ENCODE data around the gene RPS19BP1. TPM values are rescaled to one million over a fixed set of nuclear protein-coding genes. Genes with fewer than 3 reads are reported as not detected.
A peak's percentile ranks its signal among the peaks of the same experiment; 100 is the strongest.

The RPS19BP1 gene
- total RNA-seq, 1 donor from 2014 or later: 27.7 TPM

DNA sequence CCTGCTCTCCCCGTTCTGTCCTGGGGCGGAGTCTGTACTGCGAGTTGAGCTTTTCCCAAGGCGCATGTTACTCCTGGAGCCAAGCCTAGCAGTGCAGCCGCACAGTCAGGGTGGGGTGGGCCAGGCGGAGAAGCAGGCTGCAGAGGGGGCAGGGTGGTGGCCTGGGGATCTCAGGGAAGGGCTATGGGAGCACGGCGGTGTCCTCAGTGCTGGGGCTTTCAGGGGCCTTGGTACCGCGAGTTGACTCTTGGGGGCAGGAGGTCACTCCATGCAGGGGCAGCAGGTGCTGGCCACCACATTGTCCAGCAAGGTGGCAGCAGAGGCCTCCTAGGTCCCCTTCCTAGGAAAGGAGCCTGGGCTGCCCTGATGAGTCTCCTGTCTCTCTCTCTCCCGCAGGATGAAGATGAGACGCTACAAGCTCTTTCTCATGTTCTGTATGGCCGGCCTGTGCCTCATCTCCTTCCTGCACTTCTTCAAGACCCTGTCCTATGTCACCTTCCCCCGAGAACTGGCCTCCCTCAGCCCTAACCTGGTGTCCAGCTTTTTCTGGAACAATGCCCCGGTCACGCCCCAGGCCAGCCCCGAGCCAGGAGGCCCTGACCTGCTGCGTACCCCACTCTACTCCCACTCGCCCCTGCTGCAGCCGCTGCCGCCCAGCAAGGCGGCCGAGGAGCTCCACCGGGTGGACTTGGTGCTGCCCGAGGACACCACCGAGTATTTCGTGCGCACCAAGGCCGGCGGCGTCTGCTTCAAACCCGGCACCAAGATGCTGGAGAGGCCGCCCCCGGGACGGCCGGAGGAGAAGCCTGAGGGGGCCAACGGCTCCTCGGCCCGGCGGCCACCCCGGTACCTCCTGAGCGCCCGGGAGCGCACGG, 45.4 kb downstream of the RPS19BP1 start:
- Histone ChIP-seq H3F3A (ENCODE audit: low read depth) (no peaks in the 10 kb centered on the region), H3K4me1 (peaks cover 5% of the 10 kb centered on the region), H3K27me3 (no peaks in the 10 kb centered on the region), H3K27ac (no peak overlapping the region), H3K79me2 (ENCODE audit: low read depth) (no peaks in the 10 kb centered on the region), H3K9me3 (ENCODE audit: low read depth) (no peaks in the 10 kb centered on the region), H3K4me3 (no peak overlapping the region), H2AFZ (replicated peaks) (no peak overlapping the region), H4K20me1 (ENCODE audit: low read depth) (peaks cover 24% of the 10 kb centered on the region), H3K4me2 (no peak overlapping the region), H3K36me3 (no peaks in the 10 kb centered on the region), H3K9ac (no peak overlapping the region)
- Mint-ChIP-seq H3K27ac (no peak overlapping the region), H3K27me3 (ENCODE audit: insufficient read depth, low read depth) (peaks cover 9% of the 10 kb centered on the region), H3K36me3 (peaks cover 4% of the 10 kb centered on the region), H3K4me3 (no peak overlapping the region), H3K9me3 (no peaks in the 10 kb centered on the region), H3K4me1 (peaks cover 5% of the 10 kb centered on the region)
- TF ChIP-seq, protein P1, sequence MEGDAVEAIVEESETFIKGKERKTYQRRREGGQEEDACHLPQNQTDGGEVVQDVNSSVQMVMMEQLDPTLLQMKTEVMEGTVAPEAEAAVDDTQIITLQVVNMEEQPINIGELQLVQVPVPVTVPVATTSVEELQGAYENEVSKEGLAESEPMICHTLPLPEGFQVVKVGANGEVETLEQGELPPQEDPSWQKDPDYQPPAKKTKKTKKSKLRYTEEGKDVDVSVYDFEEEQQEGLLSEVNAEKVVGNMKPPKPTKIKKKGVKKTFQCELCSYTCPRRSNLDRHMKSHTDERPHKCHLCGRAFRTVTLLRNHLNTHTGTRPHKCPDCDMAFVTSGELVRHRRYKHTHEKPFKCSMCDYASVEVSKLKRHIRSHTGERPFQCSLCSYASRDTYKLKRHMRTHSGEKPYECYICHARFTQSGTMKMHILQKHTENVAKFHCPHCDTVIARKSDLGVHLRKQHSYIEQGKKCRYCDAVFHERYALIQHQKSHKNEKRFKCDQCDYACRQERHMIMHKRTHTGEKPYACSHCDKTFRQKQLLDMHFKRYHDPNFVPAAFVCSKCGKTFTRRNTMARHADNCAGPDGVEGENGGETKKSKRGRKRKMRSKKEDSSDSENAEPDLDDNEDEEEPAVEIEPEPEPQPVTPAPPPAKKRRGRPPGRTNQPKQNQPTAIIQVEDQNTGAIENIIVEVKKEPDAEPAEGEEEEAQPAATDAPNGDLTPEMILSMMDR (IDR thresholded peaks at IDR 0.05): no peak
- TF ChIP-seq EZH2phosphoT487 (IDR thresholded peaks at IDR 0.05) (no peak), EZH2 (IDR thresholded peaks at IDR 0.05) (no peak)
- no peak for DNase-seq (ENCODE audit: low spot score)

GRCh38 chr22:39482768-39483167, 49.8 kb downstream of the RPS19BP1 start:
- peak overlapping the region; percentile 13 for H3K27ac ChIP-seq
- H2AFZ ChIP-seq (replicated peaks): no peak overlapping the region
- Mint-ChIP-seq H3K9me3 (no peaks in the 10 kb centered on the region), H3K4me3 (no peak overlapping the region), H3K27me3 (ENCODE audit: insufficient read depth, low read depth) (no peaks in the 10 kb centered on the region), H3K27ac (peak overlapping the region; percentile 25), H3K4me1 (no peaks in the 10 kb centered on the region), H3K36me3 (no peaks in the 10 kb centered on the region)
- no peaks in the 10 kb centered on the region for H3K79me2 ChIP-seq (ENCODE audit: low read depth)
- no peak for TF ChIP-seq EZH2phosphoT487 (IDR thresholded peaks at IDR 0.05)
- TF ChIP-seq, protein P1 (IDR thresholded peaks at IDR 0.05): no peak
- no peak for TF ChIP-seq EZH2 (IDR thresholded peaks at IDR 0.05)
- H3K9me3 ChIP-seq (ENCODE audit: low read depth): no peaks in the 10 kb centered on the region
- H3K4me3 ChIP-seq: no peak overlapping the region
- no peaks in the 10 kb centered on the region for H3K27me3 ChIP-seq
- H3K4me2 ChIP-seq: no peak overlapping the region
- H3K9ac ChIP-seq: no peak overlapping the region
- H4K20me1 ChIP-seq (ENCODE audit: low read depth): peaks cover 59% of the 10 kb centered on the region
- peak; percentile 40 for DNase-seq (ENCODE audit: low spot score)
- no peaks in the 10 kb centered on the region for H3F3A ChIP-seq (ENCODE audit: low read depth)
- no peaks in the 10 kb centered on the region for H3K36me3 ChIP-seq
- peaks cover 5% of the 10 kb centered on the region for H3K4me1 ChIP-seq

DNA sequence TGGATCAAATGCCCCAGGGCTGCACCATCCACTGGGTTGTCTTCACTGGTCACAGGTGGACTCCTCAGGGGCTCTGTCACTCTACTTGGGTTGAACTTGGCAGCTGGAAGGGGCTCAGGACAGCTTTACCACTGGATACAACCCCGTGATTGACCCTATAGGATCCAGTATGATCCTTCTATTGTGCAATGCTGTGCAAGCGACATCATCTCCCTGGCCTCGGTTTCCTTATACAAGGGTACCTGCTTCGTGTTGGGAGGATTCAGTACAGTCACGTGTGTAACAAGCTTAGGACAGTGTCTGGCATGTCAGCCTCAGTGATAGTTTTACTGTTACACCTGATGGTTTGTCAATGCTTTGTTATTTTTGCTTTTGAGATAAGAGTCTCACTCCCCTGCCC, 51.0 kb downstream of the RPS19BP1 start:
- H3K79me2 ChIP-seq (ENCODE audit: low read depth): no peaks in the 10 kb centered on the region
- no peak for DNase-seq (ENCODE audit: low spot score)
- H3K9ac ChIP-seq: no peak overlapping the region
- H3K4me1 Mint-ChIP-seq: peaks cover 4% of the 10 kb centered on the region
- peaks cover 3% of the 10 kb centered on the region for H3K27me3 Mint-ChIP-seq (ENCODE audit: insufficient read depth, low read depth)
- no peak overlapping the region for H3K27ac ChIP-seq
- TF ChIP-seq EZH2 (IDR thresholded peaks at IDR 0.05): no peak
- no peak for TF ChIP-seq EZH2phosphoT487 (IDR thresholded peaks at IDR 0.05)
- TF ChIP-seq, protein P1 (IDR thresholded peaks at IDR 0.05): no peak
- H3K36me3 ChIP-seq: no peaks in the 10 kb centered on the region
- peaks cover 70% of the 10 kb centered on the region for H4K20me1 ChIP-seq (ENCODE audit: low read depth)
- no peaks in the 10 kb centered on the region for H3K9me3 Mint-ChIP-seq
- no peak overlapping the region for H3K4me3 ChIP-seq
- no peak overlapping the region for H3K27ac Mint-ChIP-seq
- H3F3A ChIP-seq (ENCODE audit: low read depth): no peaks in the 10 kb centered on the region
- peaks cover 5% of the 10 kb centered on the region for H3K4me1 ChIP-seq
- H3K27me3 ChIP-seq: no peaks in the 10 kb centered on the region
- no peaks in the 10 kb centered on the region for H3K9me3 ChIP-seq (ENCODE audit: low read depth)
- no peak overlapping the region for H2AFZ ChIP-seq (replicated peaks)
- H3K4me2 ChIP-seq: no peak overlapping the region
- no peak overlapping the region for H3K4me3 Mint-ChIP-seq
- no peaks in the 10 kb centered on the region for H3K36me3 Mint-ChIP-seq
